ENCODE measurements around the gene C3orf20.

DNA sequence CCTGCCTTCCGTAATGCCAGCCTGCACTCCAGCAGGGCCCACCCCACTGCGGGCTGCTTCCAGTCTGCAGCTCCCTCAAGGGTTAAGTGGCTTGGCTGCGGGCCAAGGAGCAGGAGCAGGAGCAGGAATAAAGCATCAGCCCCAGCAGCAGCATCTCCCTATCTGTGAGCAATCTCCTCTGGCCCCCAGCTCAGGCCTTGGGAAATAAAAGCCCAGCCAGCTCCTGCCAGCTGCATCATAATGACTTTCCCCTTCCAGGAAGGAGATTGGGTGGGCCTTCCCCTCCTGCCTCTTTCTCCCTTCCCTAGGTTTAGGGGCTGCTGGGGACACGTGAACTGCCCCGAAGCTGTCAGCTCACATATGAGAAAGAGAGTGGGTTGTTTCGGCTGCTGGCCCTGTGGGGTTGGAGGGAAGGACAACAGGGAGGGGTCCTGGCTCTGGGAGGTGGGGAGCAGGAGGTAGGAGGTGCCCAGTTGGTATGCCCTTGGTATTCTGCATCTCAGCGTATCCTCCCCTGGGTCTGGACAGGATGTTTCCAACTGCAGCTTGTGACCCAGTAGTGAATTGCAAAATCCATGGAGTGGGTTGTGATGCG lies 109.2 kb downstream of the C3orf20 start:
- TF ChIP-seq, protein P1, sequence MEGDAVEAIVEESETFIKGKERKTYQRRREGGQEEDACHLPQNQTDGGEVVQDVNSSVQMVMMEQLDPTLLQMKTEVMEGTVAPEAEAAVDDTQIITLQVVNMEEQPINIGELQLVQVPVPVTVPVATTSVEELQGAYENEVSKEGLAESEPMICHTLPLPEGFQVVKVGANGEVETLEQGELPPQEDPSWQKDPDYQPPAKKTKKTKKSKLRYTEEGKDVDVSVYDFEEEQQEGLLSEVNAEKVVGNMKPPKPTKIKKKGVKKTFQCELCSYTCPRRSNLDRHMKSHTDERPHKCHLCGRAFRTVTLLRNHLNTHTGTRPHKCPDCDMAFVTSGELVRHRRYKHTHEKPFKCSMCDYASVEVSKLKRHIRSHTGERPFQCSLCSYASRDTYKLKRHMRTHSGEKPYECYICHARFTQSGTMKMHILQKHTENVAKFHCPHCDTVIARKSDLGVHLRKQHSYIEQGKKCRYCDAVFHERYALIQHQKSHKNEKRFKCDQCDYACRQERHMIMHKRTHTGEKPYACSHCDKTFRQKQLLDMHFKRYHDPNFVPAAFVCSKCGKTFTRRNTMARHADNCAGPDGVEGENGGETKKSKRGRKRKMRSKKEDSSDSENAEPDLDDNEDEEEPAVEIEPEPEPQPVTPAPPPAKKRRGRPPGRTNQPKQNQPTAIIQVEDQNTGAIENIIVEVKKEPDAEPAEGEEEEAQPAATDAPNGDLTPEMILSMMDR (conservative IDR thresholded peaks at IDR 0.05): no peak
- TF ChIP-seq ZFX (IDR thresholded peaks at IDR 0.05): no peak
